ENCODE measurements around the gene DRAM1. TPM values are rescaled to one million over a fixed set of nuclear protein-coding genes. Genes with fewer than 3 reads are reported as not detected.

DRAM1 gene
- total and polyA plus RNA-seq, 2 of the 4 experiments (the other 2 are of a cell fraction), result 20.0 to 27.2 TPM

GRCh38 chr12:101889211-101889752, 11.9 kb downstream of the DRAM1 start (continued):
- no peak for TF ChIP-seq CHD1 (IDR thresholded peaks at IDR 0.05; ENCODE audit: low read depth, low read length)

DNA sequence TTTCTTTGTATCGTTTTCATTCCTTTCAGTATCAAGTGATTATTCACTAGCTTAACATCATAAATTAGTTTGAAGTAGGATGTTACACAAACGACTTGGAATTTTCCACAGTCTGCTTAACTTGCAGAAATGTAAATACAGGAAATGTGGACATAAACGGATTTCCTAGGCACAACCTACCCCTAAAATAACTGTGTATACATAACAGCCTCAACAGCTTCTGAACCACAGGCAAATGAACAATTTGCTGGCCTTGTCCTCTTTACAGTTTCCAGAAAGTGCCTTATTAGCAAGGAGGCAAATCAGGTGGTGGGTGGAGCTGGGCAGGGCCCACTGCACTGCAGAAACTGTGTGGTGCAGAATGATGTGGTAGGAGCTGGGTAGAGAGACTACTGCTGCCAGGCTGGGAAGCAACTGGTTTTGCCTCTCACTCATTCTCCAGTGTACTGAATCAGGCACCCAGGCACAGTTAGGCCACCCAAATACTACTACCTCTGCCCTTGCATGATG, 14.1 kb downstream of the DRAM1 start:
- Histone ChIP-seq H3K9ac (ENCODE audit: low read depth, low read length) (peak overlapping the region; percentile 58), H4K20me1 (ENCODE audit: insufficient read depth, low read length) (no peaks in the 10 kb centered on the region; the same call in 1 of the 2 replicates), H2BK20ac (ENCODE audit: low read depth, low read length) (peak overlapping the region; percentile 96), H4K91ac (ENCODE audit: insufficient read depth, low read depth, low read length) (peak overlapping the region; percentile 91), H2BK120ac (ENCODE audit: low read depth, low read length) (peak overlapping the region; percentile 95), H3K36me3 (ENCODE audit: control insufficient read depth, insufficient read depth, low read length) (no peaks in the 10 kb centered on the region), H3K23ac (ENCODE audit: low read depth, low read length) (peak overlapping the region; percentile 96), H4K5ac (ENCODE audit: low read depth, low read length) (peak overlapping the region; percentile 96), H2AFZ (replicated peaks; ENCODE audit: low read length, poor library complexity) (peak overlapping the region; percentile 68), H2BK15ac (ENCODE audit: low read depth, low read length) (peak overlapping the region; percentile 80; the same call in 2 of the 3 replicates), H3K4ac (ENCODE audit: low read depth, low read length) (peak overlapping the region; percentile 98), H3K4me3 (ENCODE audit: insufficient read depth, low read depth, low read length) (no peak overlapping the region), H3K56ac (ENCODE audit: extremely low read depth, insufficient read depth, low read length) (peak overlapping the region; percentile 71; the same call in 1 of the 2 replicates), H3K27me3 (ENCODE audit: control insufficient read depth, insufficient read depth, low read length) (no peaks in the 10 kb centered on the region), H2AK9ac (replicated peaks; ENCODE audit: low read depth, low read length, poor library complexity) (peak overlapping the region; percentile 2), H3K18ac (ENCODE audit: low read depth, low read length) (peak overlapping the region; percentile 93), H3K4me1 (ENCODE audit: control insufficient read depth, insufficient read depth, low read length) (peaks cover 19% of the 10 kb centered on the region), H3K27ac (ENCODE audit: insufficient read depth, low read length) (peak overlapping the region; percentile 100), H2BK5ac (ENCODE audit: low read depth, low read length, poor library complexity, severe bottlenecking) (peak overlapping the region; percentile 99), H3K14ac (replicated peaks; ENCODE audit: low read depth, low read length) (peak overlapping the region; percentile 92), H3K79me1 (ENCODE audit: low read depth in 1 of 2, low read length in 2 of 2) (peaks cover 20 to 50% of the 10 kb centered on the region in 2 experiments; a peak in 3 of 4 replicates), H3K9me3 (ENCODE audit: control insufficient read depth, insufficient read depth, low read length) (no peaks in the 10 kb centered on the region), H3K9me1 (ENCODE audit: insufficient read depth, low read length) (peaks cover 9% of the 10 kb centered on the region; the same call in 1 of the 2 replicates), H4K8ac (ENCODE audit: low read depth in 2 of 2, low read length in 2 of 2) (peak overlapping the region; percentile 35 to 76; a peak in 3 of 4 replicates), H3K4me2 (ENCODE audit: low read depth, low read length) (peak overlapping the region; percentile 76), H2AK5ac (ENCODE audit: low read depth, low read length) (peak overlapping the region; percentile 66)
- ChIA-PET POLR2A (ENCODE audit: unreplicated experiment) (interaction anchor here (0.6 to 1.1 kb wide), 6 partner anchors 14 to 752 kb away, joined by 3 to 6 read pairs (median 5); partner anchors contain the start of gene DRAM1), CTCF (interaction anchor here (0.8 to 1.0 kb wide), 2 partner anchors 10 to 14 kb away, joined by 3 read pairs; partner anchors contain the start of gene DRAM1)
- peak; percentile 95 for DNase-seq
- dilution Hi-C loops (cut with HindIII; ENCODE audit: low sequenced_read_pairs, unreplicated experiment), result no loop called here
- TF ChIP-seq CEBPB (IDR thresholded peaks at IDR 0.05; ENCODE audit: low read depth, low read length) (peak; percentile 79), MXI1 (IDR thresholded peaks at IDR 0.05; ENCODE audit: borderline replicate concordance, low read depth, low read length) (no peak), MAFK (IDR thresholded peaks at IDR 0.05; ENCODE audit: low read depth, low read length) (peak; percentile 58)
- TF ChIP-seq, protein P1, sequence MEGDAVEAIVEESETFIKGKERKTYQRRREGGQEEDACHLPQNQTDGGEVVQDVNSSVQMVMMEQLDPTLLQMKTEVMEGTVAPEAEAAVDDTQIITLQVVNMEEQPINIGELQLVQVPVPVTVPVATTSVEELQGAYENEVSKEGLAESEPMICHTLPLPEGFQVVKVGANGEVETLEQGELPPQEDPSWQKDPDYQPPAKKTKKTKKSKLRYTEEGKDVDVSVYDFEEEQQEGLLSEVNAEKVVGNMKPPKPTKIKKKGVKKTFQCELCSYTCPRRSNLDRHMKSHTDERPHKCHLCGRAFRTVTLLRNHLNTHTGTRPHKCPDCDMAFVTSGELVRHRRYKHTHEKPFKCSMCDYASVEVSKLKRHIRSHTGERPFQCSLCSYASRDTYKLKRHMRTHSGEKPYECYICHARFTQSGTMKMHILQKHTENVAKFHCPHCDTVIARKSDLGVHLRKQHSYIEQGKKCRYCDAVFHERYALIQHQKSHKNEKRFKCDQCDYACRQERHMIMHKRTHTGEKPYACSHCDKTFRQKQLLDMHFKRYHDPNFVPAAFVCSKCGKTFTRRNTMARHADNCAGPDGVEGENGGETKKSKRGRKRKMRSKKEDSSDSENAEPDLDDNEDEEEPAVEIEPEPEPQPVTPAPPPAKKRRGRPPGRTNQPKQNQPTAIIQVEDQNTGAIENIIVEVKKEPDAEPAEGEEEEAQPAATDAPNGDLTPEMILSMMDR (conservative IDR thresholded peaks at IDR 0.05; ENCODE audit: low read depth, low read length), result no peak
- WGBS, 2 experiments (ENCODE audit: extremely low coverage in 2 of 2, insufficient read length in 1 of 2), result no CpG with 5 or more reads among the region's 3 CpGs
- ATAC-seq (ENCODE audit: low read depth), result peak; percentile 81
- intact Hi-C loops (cut with micrococcal nuclease), result no loop called here
- in situ Hi-C loops (cut with MboI; ENCODE audit: low sequenced_read_pairs), result no loop called here
- no TSS peak for BruUV-seq (replicated peaks)

All from IMR-90 (cell line).